Right lobe of liver (tissue), 6 donors: ENCODE measurements around the gene TMEM120B. TPM values are rescaled to one million over a fixed set of nuclear protein-coding genes. Genes with fewer than 3 reads are reported as not detected.

Experiments
- ATAC-seq, 4 donors: fragments of 200-7000 bp; cut with Tn5 transposase; one replicate each; pipeline ENCODE4 v1.9.1; 2020; ENCODE audit warnings: mild to moderate bottlenecking in 4 of 4, moderate library complexity in 4 of 4
- DNase-seq, 3 donors: peaks; one replicate each; pipeline ENCODE4 v3.0.0-alpha.2; 2020
- H3K27ac ChIP-seq, 3 donors: fragments of 200-600 bp; one replicate each; pipeline ENCODE4 v1.8.0; 2022
- H3K27me3 ChIP-seq, 2 donors: fragments of 200-600 bp; one replicate each; pipeline ENCODE4 v1.8.0; 2022
- H3K36me3 ChIP-seq, 4 donors: fragments of 200-600 bp; sonication (generic) in 1 of 4; one replicate each; pipeline versions ENCODE4 v1.5.1 to v1.8.0; 2017 to 2022; ENCODE audit warnings: control low read depth in 1 of 4
- H3K4me1 ChIP-seq, 4 donors: fragments of 200-600 bp; sonication (generic) in 1 of 4; one replicate each; pipeline versions ENCODE4 v1.5.1 to v1.8.0; 2017 to 2022; ENCODE audit warnings: control low read depth in 1 of 4
- H3K4me3 ChIP-seq, 3 donors: fragments of 200-600 bp; one replicate each; pipeline ENCODE4 v1.8.0; 2022
- H3K9me3 ChIP-seq, 4 donors: fragments of 200-600 bp; sonication (generic) in 1 of 4; one replicate each; pipeline versions ENCODE4 v1.5.1 to v1.8.0; 2017 to 2022; ENCODE audit warnings: control low read depth in 1 of 4
- CTCF ChIP-seq, 4 donors: fragments of 200-600 bp in 3 of 4; fragments of 450-650 bp in 1 of 4; IDR thresholded peaks; one replicate each; pipeline versions ENCODE4 v1.5.1 to v1.8.0; 2016 to 2022; ENCODE audit warnings: antibody characterized with exemption in 4 of 4, mild to moderate bottlenecking in 2 of 4
- POLR2A ChIP-seq: fragments of 450-650 bp; IDR thresholded peaks from one replicate; pipeline ENCODE4 v1.6.1; 2017; ENCODE audit warnings: antibody characterized with exemption, mild to moderate bottlenecking
- WGBS: methylation state at CpG from one replicate; pipeline ENCODE4 v1.1.6; 2018; ENCODE audit warnings: low coverage, low lambda C conversion rate; ENCODE audit not compliant: insufficient coverage; ENCODE audit errors: missing lambda C conversion rate; 5-methylcytosine and 5-hydroxymethylcytosine counted together
- intact Hi-C, 2 donors: fragments of 100-400 bp; cut with DNase I; formaldehyde crosslinking; loops; one replicate each; pipeline versions ENCODE4 v1.11.2 to v1.14.1; 2022
- total RNA-seq, 6 experiments: library from RNA; depleted of rRNA in 2 of 6; stranded (reverse); fragments of >200 nt in 2 of 6; fragmentation: NEBNext Ultra II Directional in 3 of 6; extraction: Animal tissue kit (Norgen Biotek cat#: 25700) in 3 of 6; gene quantifications; one replicate each; pipeline versions ENCODE4 v1.1.0 to v1.2.4, GENCODE V29; 2016 to 2023
- donor health status: DM: no; HTN: yes; CAD: no.
- donor health status: DM: no; HTN: no; CAD: no.
- donor health status: DM: no; HTN: no; CAD: no.
- donor health status: DM: no; HTN: yes; CAD: no.
- donor health status: DM: no; HTN: yes; CAD: no.

TMEM120B gene
- total RNA-seq, 6 experiments from 2014 or later, result 3.3 to 6.4 (median 4.7) TPM

GRCh38 chr12:121820056-121820455 is 107.5 kb downstream of the TMEM120B start:
- TF ChIP-seq CTCF (IDR thresholded peaks at IDR 0.05), result no peak
- TF ChIP-seq POLR2A, result no peak
- Histone ChIP-seq H3K27me3 (no peaks in the 10 kb centered on the region), H3K36me3 (peaks cover 16 to 94% (median 54%) of the 10 kb centered on the region in 4 donors), H3K4me3 (no peak overlapping the region), H3K27ac (no peak overlapping the region), H3K9me3 (no peaks in the 10 kb centered on the region), H3K4me1 (no peaks in the 10 kb centered on the region)
- intact Hi-C loops, result no loop called here
- ATAC-seq, result no peak
- 81% methylated on average over 4 of the region's 7 CpGs for WGBS
- no peak for DNase-seq

- Histone ChIP-seq H3K27me3 (no peaks in the 10 kb centered on the region), H3K4me3 (no peak overlapping the region), H3K4me1 (no peaks in the 10 kb centered on the region), H3K27ac (no peak overlapping the region), H3K9me3 (no peaks in the 10 kb centered on the region), H3K36me3 (peaks cover 11 to 81% (median 47%) of the 10 kb centered on the region in 4 donors)
- no peak for TF ChIP-seq POLR2A
- TF ChIP-seq CTCF (IDR thresholded peaks at IDR 0.05), result no peak
- WGBS, result 84% methylated on average over 17 of the region's 39 CpGs
- intact Hi-C loops, result no loop called here
- ATAC-seq (peak in 1 of 4 donors; percentile 11), DNase-seq (no peak)
Observed at GRCh38 chr12:121822393-121823100, 110.0 kb downstream of the TMEM120B start.

- TF ChIP-seq POLR2A (no peak), CTCF (IDR thresholded peaks at IDR 0.05) (no peak)
- ATAC-seq (peak in 2 of 4 donors; percentile 7 to 10), DNase-seq (peak in 1 of 3 donors; percentile 55)
- Histone ChIP-seq H3K4me3 (no peak overlapping the region), H3K27ac (no peak overlapping the region), H3K9me3 (no peaks in the 10 kb centered on the region), H3K27me3 (no peaks in the 10 kb centered on the region), H3K36me3 (peaks cover 7 to 81% (median 48%) of the 10 kb centered on the region in 4 donors), H3K4me1 (no peaks in the 10 kb centered on the region)
- WGBS, result no CpG with 5 or more reads among the region's 36 CpGs
- intact Hi-C loops, result no loop called here
Observed at GRCh38 chr12:121823101-121823726, 110.7 kb downstream of the TMEM120B start.

- no peaks in the 10 kb centered on the region for H3K27me3 ChIP-seq
- DNase-seq, result no peak
- no peaks in the 10 kb centered on the region for H3K9me3 ChIP-seq
- H3K27ac ChIP-seq, result no peak overlapping the region
- TF ChIP-seq POLR2A (no peak), CTCF (IDR thresholded peaks at IDR 0.05) (no peak)
- H3K4me3 ChIP-seq, result no peak overlapping the region
- peaks cover 7 to 82% (median 49%) of the 10 kb centered on the region in 4 donors for H3K36me3 ChIP-seq
- no peaks in the 10 kb centered on the region for H3K4me1 ChIP-seq
- WGBS, result no CpG with 5 or more reads among the region's 12 CpGs
- intact Hi-C loops, result no loop called here
- ATAC-seq, result no peak
Observed at GRCh38 chr12:121823727-121824115, 111.2 kb downstream of the TMEM120B start.
